ENCODE results near the gene TERB2. TPM values are rescaled to one million over a fixed set of nuclear protein-coding genes. Genes with fewer than 3 reads are reported as not detected.

Gene TERB2
- total and polyA plus RNA-seq, 2 donors, result not detected

Other genes with a start within 250 kb of the TERB2 start
- gene PATL2, start 245.4 kb upstream of the TERB2 start, total RNA-seq, result 2.2 TPM
- gene PATL2, start 245.4 kb upstream of the TERB2 start, polyA plus RNA-seq, result 25.8 TPM
- gene B2M, start 245.2 kb upstream of the TERB2 start, total RNA-seq, result 6,445 TPM
- 8,137 TPM for gene B2M, start 245.2 kb upstream of the TERB2 start, polyA plus RNA-seq
- 28.8 TPM for gene TRIM69, start 220.2 kb upstream of the TERB2 start, total RNA-seq
- 34.7 TPM for gene TRIM69, start 220.2 kb upstream of the TERB2 start, polyA plus RNA-seq
- 17.2 TPM for gene SORD, start 66.5 kb downstream of the TERB2 start, total RNA-seq
- 4.3 TPM for gene SORD, start 66.5 kb downstream of the TERB2 start, polyA plus RNA-seq
- gene DUOX2, start 157.5 kb downstream of the TERB2 start, total RNA-seq, result 0.05 TPM
- gene DUOX2, start 157.5 kb downstream of the TERB2 start, polyA plus RNA-seq, result 0.37 TPM
- 0.05 TPM for gene DUOXA2, start 157.6 kb downstream of the TERB2 start, total RNA-seq
- gene DUOXA2, start 157.6 kb downstream of the TERB2 start, polyA plus RNA-seq, result 0.23 TPM
- 0.24 TPM for gene DUOXA1, start 173.2 kb downstream of the TERB2 start, total RNA-seq
- 4.8 TPM for gene DUOXA1, start 173.2 kb downstream of the TERB2 start, polyA plus RNA-seq
- 0.61 TPM for gene DUOX1, start 173.3 kb downstream of the TERB2 start, total RNA-seq
- 4.3 TPM for gene DUOX1, start 173.3 kb downstream of the TERB2 start, polyA plus RNA-seq
- gene SHF, start 231.3 kb downstream of the TERB2 start, total RNA-seq, result 2.7 TPM
- gene SHF, start 231.3 kb downstream of the TERB2 start, polyA plus RNA-seq, result 5.7 TPM